ENCODE data around the gene TMPRSS2.

- no peak for TF ChIP-seq CTCF (IDR thresholded peaks at IDR 0.05)
- no peak for TF ChIP-seq POLR2A (IDR thresholded peaks at IDR 0.05)
These were observed 54.8 kb downstream of the TMPRSS2 start for GRCh38 chr21:41453198-41453597.

Measured in adrenal gland (tissue), 5 donors.